HCT116 (cell line): Measurements from ENCODE around the gene ZNF670.

Source experiments
- CTCF ChIP-seq, 3 experiments: fragments of 200-600 bp in 1 of 3; sonication (generic) in 1 of 3; IDR thresholded peaks in 2 of 3; conservative IDR thresholded peaks in 1 of 3; 2 replicates each; pipeline ENCODE4 v1.5.1; 2012 to 2017; ENCODE audit warnings: low read depth in 2 of 3, low read length in 2 of 3, antibody characterized with exemption in 1 of 3, borderline replicate concordance in 1 of 3, control low read depth in 1 of 3, mild to moderate bottlenecking in 1 of 3, mixed read lengths in 1 of 3, mixed run types in 1 of 3, moderate library complexity in 1 of 3; ENCODE audit not compliant: insufficient read depth in 1 of 3
- POLR2AphosphoS5 ChIP-seq: IDR thresholded peaks from 2 replicates; pipeline ENCODE4 v1.6.1; 2011; ENCODE audit warnings: mild to moderate bottlenecking, low read depth, low read length, moderate library complexity
- RAD21 ChIP-seq: IDR thresholded peaks from 2 replicates; pipeline ENCODE4 v1.6.1; 2012; ENCODE audit warnings: low read depth, mild to moderate bottlenecking
- REST ChIP-seq: IDR thresholded peaks from 2 replicates; pipeline ENCODE4 v1.6.1; 2012; ENCODE audit warnings: low read depth
- SP1 ChIP-seq: IDR thresholded peaks from 2 replicates; pipeline ENCODE4 v1.6.1; 2012; ENCODE audit warnings: low read depth
- YY1 ChIP-seq: IDR thresholded peaks from 2 replicates; pipeline ENCODE4 v1.6.1; 2011; ENCODE audit warnings: low read length, low read depth, moderate library complexity, mild to moderate bottlenecking; ENCODE audit not compliant: insufficient replicate concordance; ENCODE audit errors: extremely low read depth
- ZNF274 ChIP-seq: fragments of 200-500 bp; sonication (Bioruptor generic); IDR thresholded peaks from 2 replicates; pipeline ENCODE4 v1.6.1; 2014; ENCODE audit warnings: mild to moderate bottlenecking, low read depth, low read length, inconsistent platforms

GRCh38 chr1:247096112-247096511, 17.5 kb upstream of the ZNF670 start:
- TF ChIP-seq REST = no peak
- TF ChIP-seq RAD21 = no peak
- TF ChIP-seq POLR2AphosphoS5 = no peak
- TF ChIP-seq SP1 = no peak
- TF ChIP-seq CTCF (IDR thresholded peaks at IDR 0.05 in 2 of 3, conservative IDR thresholded peaks at IDR 0.05 in 1 of 3; ENCODE audit: borderline replicate concordance in 1 of 3, insufficient read depth in 1 of 3, low read depth in 2 of 3, low read length in 2 of 3) = no peak
- TF ChIP-seq ZNF274 = no peak
- TF ChIP-seq YY1 = no peak
